Measurements from ENCODE around the gene ELMO1. TPM values are rescaled to one million over a fixed set of nuclear protein-coding genes. Genes with fewer than 3 reads are reported as not detected.

ELMO1 gene
- total RNA-seq, 1 experiment from 2014 or later: 7.8 TPM

DNA sequence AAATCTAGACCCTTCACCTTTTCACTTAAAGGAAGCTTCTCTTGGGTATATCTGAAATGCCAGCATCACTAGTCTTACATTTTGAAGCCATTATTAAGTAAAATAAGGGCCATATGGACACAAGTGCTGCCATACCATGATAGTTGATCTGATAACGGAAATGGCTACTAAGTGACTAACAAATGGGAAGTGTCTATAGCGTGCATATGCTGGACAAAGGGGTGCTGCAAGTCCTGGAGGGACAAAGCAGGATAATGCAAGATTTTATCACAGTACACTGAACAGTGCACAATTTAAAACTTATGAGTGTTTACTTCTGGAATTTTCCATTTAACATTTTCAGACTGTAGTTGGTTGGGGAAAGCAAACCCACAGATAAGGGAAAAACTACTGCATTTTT lies 117.9 kb downstream of the ELMO1 start:
- Histone ChIP-seq H3K23ac (ENCODE audit: insufficient read length, low read depth, low read length) (no peak overlapping the region), H3K79me1 (ENCODE audit: insufficient read depth, low read depth, low read length, poor library complexity, severe bottlenecking) (no peaks in the 10 kb centered on the region), H2AK5ac (ENCODE audit: insufficient read length, low read length) (no peak overlapping the region), H3K4me2 (ENCODE audit: insufficient read depth, insufficient read length, low read length) (no peak overlapping the region), H2BK20ac (ENCODE audit: low read depth, low read length, poor library complexity, severe bottlenecking) (no peak overlapping the region), H3K14ac (ENCODE audit: insufficient read depth, low read length) (no peak overlapping the region), H3K4ac (ENCODE audit: low read depth, low read length) (no peak overlapping the region), H3K27me3 (ENCODE audit: insufficient read depth, low read length) (no peaks in the 10 kb centered on the region), H4K8ac (replicated peaks; ENCODE audit: insufficient read length, low read depth, low read length) (no peak overlapping the region), H3K4me1 (ENCODE audit: insufficient read depth, low read length) (no peaks in the 10 kb centered on the region), H2BK12ac (ENCODE audit: insufficient read length, low read depth, low read length) (no peak overlapping the region), H4K91ac (ENCODE audit: insufficient read length, low read depth, low read length) (no peak overlapping the region), H4K5ac (ENCODE audit: insufficient read length, low read depth, low read length) (no peak overlapping the region), H3K56ac (ENCODE audit: insufficient read length, low read depth, low read length) (no peak overlapping the region), H4K20me1 (ENCODE audit: control insufficient read depth, insufficient read depth, insufficient read length) (no peaks in the 10 kb centered on the region), H3K9me3 (ENCODE audit: control insufficient read depth, low read depth, low read length) (no peaks in the 10 kb centered on the region), H2AFZ (ENCODE audit: low read length) (no peak overlapping the region), H3K27ac (ENCODE audit: insufficient read length, low read depth, low read length) (no peak overlapping the region), H2BK15ac (ENCODE audit: low read depth, low read length) (no peak overlapping the region), H3T11ph (ENCODE audit: low read length) (no peak overlapping the region), H2BK120ac (ENCODE audit: low read depth, low read length, poor library complexity, severe bottlenecking) (no peak overlapping the region), H3K79me2 (ENCODE audit: insufficient read depth, low read length) (no peaks in the 10 kb centered on the region), H2BK5ac (ENCODE audit: insufficient read length, low read length) (no peak overlapping the region), H3K23me2 (ENCODE audit: insufficient read length, low read depth, low read length, poor library complexity, severe bottlenecking) (no peaks in the 10 kb centered on the region), H3K9ac (ENCODE audit: extremely low read depth, insufficient read length, low read length) (no peak overlapping the region), H3K18ac (ENCODE audit: insufficient read length, low read depth, low read length) (no peak overlapping the region)
- Mint-ChIP-seq H3K27me3 (ENCODE audit: low read depth) (no peaks in the 10 kb centered on the region), H3K4me3 (no peak overlapping the region), H3K27ac (no peak overlapping the region), H3K36me3 (ENCODE audit: insufficient read depth in 1 of 3, low read depth in 3 of 3) (peaks cover 3 to 17% (median 5%) of the 10 kb centered on the region in 3 experiments; a peak in 6 of 7 replicates), H3K4me1 (peaks cover 11 to 12% of the 10 kb centered on the region in 2 experiments), H3K9me3 (peaks cover 4 to 5% of the 10 kb centered on the region in 2 experiments; a peak in 4 of 5 replicates)
- no peak for DNase-seq
- TF ChIP-seq CTCF (conservative IDR thresholded peaks at IDR 0.05): no peak
- WGBS (ENCODE audit: extremely low coverage, insufficient read length, low lambda C conversion rate): no CpG with 5 or more reads among the region's 2 CpGs
